Esophagus muscularis mucosa (tissue), 3 donors: ENCODE measurements around the gene ERI2.

Source experiments
- CTCF ChIP-seq, 3 experiments: fragments of 200-600 bp in 2 of 3; fragments of 450-650 bp in 1 of 3; sonication (generic) in 2 of 3; IDR thresholded peaks; one replicate each; pipeline ENCODE4 v1.5.1; 2017 to 2019; ENCODE audit warnings: antibody characterized with exemption in 3 of 3, mild to moderate bottlenecking in 2 of 3, moderate library complexity in 1 of 3
- EP300 ChIP-seq: sonication (generic); formaldehyde crosslinking; IDR thresholded peaks from one replicate; pipeline ENCODE4 v1.6.1; 2017; ENCODE audit warnings: antibody characterized with exemption

GRCh38 chr16:20746461-20746860, 59.8 kb downstream of the ERI2 start:
- TF ChIP-seq EP300, result no peak
- no peak for TF ChIP-seq CTCF (IDR thresholded peaks at IDR 0.05)
